Measurements from ENCODE around the gene TNFRSF4. TPM values are rescaled to one million over a fixed set of nuclear protein-coding genes. Genes with fewer than 3 reads are reported as not detected.

TNFRSF4 gene
- total RNA-seq, 1 donor from 2014 or later: 0.39 TPM

DNA sequence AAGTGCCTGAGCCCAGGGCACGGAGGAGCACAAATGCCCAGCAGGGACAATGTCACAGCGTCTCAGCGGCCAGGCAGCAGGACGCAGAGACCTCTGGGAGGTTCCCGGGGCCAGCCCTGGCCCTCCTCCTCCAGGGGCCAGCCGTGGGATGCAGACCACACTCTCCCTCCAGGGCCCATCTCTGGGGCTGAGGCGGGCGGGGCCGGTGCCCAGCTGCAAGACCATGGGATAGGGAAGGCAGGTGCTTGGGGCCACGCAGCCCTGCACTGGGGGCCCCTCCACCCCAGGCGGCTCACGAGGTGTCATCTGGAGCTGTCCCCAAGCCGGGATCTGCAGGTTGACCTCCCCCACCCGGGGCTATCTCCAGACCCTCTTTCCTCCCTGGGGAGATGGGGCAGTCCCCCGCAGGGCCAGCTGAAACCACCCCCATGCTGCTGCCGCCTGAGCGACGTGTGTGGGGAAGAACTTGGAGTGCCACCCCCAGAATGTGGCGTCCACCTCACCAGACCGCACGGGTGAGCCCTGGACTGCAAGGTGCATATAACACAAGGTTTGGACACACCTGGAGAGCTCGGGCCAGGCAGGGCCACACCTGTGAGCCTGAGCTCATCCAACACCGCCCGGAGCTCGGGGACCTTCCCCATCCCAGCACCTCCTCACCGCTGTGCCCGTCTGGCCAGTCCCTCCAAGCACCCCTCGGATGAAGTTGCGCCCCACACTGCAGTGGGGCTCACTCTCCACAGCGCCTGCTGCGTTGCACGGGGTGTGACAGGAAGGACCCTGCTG is 44.3 kb downstream of the TNFRSF4 start:
- no peak for DNase-seq

DNA sequence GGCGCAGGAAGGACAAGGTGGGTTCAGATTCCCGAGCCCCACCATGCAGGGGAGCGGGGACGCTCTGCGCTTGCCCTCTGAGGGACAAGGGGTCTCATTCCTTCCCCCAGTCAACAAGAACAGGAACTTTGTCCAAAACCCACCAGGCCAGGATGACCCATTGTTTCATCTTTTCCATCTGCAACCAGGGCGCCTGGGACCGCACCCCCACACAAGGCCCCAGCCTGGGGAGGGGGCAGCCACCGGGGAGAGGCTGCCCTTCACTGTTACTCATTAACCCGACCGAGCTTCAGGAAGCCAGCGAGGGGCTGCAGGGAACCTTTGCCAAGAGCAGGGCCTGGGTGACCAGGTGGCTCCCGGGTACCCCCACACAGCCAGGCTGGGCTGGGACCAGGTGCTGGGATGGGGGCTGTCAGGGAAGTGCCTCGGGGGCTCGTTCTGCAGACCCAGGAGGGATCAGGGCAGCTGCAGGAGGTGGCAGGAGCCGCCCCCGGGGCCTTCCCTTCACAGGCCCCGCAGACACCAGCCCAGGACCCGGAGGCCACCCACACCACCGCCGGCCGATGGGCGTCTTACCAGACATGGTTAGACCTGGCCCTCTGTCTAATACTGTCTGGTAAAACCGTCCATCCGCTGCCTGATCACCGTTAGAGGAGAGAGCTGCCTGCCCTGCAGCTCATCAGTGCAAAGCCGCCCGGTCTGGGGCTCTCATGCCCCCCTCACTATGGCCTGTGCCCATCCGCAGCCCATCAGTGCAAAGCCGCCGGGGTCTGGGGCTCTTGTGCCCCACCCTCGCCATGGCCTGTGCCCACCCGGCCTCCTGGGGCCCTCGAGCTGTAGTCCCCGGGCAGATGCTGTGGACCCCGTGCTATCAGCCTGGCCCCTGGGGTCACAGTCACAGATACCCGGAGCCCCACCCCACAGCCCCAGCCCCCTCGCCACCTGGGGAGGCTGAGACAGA is 45.2 kb downstream of the TNFRSF4 start:
- no peak for DNase-seq

DNA sequence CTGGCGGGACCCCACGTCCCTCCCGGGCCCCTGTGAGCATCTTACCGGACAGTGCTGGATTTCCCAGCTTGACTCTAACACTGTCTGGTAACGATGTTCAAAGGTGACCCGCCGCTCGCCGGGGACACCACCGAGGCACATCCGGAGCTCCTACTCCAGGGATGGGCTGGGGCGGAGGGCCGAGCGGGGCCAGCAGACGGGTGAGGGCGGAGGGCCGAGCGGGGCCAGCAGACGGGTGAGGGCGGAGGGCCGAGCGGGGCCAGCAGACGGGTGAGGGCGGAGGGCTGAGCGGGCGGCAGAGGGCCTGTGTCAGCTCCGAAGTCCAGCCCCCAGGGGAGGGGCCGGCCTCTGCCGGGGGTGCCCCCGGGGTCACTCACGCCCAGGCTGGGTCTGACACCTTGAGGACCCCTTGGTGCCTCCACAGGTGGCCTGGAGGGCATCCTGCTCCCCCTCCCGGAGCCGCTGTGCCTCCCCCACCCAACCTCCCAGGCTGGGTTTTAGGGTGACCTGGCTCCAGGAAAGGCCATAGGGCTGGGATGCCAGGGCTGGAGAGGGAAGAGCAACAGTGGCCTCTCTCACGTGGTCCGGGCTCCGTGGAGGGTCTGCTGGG is 46.0 kb downstream of the TNFRSF4 start:
- DNase-seq: no peak

DNA sequence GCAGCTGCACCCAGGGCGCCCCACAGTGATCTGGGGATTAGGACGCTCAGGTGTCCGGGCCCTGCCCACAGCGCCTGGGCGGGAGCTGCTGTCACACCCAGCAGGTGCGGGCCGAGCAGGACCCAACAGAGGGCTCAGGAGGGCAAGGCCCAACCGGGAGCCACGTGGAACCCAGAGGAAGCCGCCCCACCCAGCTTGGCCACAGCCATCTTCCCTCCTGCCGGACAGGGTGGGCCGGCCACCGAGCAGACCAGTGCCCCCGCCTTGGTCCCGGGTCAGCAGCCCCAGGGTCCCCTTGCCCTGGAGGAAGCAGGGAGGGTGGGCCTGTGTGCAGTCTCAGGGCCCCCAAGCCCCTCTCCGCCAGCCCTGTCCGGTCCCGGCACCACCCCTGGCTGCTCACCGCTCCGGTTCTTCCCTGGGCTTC is 46.5 kb downstream of the TNFRSF4 start:
- DNase-seq: no peak

DNA sequence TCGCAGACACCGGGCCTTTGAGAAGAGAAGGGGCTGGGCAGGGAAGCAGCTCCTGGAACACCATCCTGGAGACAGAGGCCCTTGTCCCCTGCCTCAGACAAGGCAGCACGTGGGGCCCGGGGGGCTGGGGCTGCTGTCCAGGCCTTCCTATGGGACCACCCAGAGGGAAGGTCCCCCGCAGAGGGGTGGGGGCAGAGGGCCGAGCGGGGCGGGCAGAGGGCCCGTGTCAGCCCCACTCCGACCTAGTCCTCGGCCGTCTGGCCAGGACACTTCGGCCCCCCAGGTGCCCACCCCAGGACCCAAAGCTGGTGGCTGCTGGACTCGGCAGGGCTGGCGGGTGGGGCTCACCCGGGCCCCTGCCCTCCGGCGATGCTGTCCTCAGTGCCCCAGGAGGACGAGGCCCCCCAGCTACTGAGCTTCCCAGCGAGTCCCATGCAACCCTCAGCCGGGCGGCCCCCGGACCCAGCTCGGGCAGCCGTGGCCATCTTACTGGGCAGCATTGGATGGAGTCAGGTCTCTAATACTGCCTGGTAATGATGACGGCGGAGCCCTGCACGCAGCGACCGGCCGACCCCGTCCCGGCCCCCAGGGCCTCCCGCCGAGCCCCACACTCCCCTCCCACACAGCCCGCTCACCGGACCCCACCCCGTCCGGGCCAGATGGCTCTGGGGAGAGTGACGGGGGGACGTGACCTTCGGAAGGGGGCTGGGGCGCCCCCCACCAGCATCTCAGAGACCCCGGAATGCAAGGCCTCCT is 47.1 kb downstream of the TNFRSF4 start:
- no peak for DNase-seq

DNA sequence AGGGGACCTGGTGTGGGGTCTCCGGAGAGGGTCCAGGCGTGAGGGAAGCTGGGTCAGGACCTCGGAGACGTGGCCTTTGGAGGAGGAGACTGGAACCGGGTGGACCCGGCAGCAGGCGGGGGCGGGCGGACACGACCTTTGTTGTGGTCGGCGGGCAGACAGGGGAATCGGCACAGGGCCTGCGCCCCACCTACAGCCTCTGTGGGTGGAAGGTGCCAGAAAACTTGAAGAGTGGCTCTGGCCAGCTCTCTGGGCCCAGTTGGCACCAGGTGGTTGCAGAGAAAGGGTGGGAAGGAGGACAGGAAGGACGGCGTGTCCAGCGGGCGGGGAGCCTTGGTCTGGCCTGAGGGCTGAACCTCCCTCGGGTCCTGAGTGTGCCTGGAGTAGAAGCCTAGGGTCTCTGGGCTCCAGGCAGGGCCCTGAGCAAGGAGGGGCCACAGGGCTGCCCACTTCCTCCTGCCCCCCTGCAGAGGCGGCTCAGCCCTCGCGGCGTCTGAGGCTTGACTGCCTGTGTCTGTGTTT is 48.0 kb downstream of the TNFRSF4 start:
- no peak for DNase-seq

DNA sequence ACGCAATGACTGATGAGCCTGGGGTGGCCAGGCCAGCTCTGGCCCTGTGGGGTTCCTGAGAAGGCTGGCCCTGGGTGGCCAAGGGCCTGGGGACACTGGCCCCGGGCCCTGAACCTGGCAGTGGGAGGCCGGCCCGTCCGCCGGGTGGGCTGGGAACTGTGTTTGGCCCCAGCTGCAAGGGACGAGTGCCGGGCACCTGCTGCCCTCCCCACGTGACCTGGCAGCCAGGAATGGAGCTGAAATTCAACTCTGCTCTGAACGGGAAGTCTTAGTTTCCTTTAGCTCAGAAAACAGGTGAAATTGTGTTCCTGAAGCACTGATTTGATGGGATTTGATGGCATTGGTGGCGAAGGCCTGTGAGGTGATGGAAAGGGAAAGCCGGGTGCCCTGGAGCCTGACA is 48.5 kb downstream of the TNFRSF4 start:
- no peak for DNase-seq

DNA sequence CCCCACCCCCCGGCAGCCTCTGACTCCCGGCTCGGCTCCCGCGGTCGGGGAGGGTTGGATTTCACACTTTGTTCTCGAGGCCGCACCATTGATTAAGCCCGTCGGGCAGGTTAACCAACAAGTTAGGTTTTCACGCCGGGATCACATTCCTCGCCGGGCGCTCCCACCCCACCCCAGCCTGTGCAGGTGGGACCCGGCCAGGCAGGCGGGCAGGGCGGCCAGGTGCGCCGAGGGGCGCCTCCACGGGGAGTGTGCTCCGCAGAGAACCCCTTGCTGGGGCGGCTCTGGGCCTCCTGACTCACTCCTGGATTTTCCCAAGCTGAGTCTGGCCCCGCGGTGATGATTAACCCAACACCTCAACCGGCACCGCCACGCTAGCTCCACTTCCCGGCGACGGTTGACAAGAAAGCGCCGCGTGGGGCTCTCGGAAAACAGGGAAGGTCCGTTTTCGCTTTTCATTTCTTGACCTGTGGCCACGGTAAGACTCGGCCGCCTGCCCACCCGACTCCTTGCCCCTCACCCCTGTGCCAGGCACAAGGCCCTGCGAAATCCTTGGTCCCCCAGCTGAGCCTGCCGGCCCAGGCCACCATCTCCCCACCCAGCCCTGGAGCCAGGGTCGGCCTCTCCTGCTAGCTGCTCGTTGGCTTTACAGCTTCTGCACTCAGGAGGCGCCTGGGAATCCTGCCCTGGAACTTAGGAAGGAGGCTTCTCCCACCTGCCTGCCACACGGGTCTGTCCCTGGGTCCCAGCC is 49.1 kb downstream of the TNFRSF4 start:
- no peak for DNase-seq

DNA sequence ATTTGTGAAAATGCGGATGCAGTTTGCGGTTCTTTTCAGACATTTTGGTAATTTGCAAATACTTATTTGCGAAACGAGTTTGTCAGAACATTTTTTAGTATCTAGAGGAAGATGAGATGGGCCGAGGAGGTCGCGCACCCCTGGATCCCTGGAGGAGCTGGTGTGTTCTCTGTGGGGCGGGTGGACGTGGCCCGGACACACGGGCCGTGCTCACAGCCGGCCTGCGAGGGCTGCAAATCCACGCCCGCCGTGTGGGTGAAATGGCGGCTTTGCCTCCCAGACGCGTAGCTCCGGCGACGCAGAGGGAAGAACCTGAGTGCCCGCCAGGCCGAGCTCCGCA is 49.6 kb downstream of the TNFRSF4 start:
- DNase-seq: no peak

DNA sequence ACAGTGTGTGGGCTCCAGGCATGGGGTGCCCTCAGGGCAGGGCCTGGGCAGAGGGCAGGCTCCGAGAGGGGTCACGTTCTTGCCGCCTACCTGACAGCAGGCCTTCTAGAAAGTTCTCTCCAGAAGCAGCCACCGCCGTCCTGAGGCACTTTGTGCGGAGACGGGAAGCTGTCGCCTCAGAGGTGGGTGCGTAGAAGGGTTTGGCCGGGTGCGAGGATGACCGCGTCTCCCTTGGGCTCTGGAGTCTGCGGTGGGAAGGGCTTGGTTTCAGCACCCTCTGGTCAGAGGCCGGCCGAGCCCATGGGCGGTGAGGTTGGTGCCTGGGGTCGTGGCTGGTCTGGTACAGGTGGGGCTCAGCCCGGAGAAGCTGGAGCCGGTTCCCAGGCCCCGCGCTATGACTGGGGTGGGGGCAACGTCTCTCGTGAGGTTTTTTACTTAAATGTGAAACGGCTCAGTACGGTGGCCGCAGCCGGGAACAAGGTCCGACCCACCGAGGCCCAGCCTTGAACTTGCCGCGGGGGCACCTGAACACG is 50.3 kb downstream of the TNFRSF4 start:
- DNase-seq: no peak

DNA sequence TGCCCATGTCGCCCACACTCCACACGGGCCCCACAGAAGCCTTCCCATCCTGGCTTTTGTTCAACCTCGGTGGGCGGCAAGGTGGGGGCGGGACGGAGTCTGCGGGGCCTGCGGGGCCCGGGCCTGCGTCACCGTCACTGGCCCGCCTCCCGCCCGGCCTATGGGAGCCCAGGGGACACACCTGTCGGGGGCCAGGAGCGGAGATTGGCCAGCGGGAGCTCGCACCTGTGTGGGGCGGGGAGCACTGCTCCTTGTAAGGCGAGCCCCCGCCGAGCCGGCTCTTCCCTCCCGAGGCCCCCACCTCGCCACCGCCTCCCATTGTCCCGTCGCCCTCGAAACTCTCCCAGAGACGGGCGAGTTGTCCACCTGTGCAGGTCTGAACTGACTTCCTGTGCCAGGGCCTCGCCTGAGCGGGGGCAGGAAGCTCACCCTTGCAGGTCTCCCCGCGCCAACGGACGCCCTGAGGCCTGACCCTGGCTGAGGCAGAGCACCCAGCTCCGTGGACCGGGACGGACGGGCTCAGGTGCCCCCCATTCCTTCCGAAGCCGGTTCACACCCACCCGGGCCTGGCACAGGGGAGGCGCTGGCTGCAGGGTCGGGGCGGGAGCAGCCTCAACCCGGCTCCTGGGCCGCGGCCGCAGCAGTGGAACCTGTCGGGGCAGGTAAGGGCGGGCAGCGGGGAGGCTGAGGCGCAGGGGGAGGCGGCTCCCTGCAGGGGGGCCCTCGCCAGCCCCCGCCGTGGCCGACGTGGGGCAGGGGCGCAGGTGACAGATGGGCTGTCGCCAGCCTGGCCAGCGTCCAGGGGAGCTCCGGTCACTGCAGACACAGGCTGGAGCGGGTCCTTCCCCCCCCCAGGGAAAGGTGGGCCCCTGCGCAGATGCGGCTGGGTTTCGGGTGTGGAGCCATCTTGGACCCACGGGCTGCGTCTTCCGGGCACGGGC is 51.1 kb downstream of the TNFRSF4 start:
- no peak for DNase-seq

DNA sequence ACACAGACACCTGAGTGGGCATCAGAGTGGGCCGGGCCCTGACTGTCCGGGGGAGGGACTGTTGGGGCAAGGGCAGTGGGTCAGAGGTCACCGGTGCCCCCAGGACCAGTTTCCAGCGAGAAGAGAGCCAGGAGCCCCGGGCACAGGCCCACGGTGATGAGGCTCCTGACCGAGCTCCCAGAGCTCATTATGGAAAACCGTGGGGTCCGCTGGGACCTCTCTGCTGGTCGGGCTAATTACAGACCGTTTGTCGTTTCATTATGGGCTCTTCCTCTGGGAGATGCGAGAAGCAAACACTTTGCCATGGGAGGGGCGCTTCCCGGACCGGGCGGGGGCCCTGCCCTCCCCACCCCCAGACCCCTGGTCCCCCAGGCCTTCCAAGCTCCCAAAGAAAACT is 52.3 kb downstream of the TNFRSF4 start:
- DNase-seq: no peak

Small RNAs within 50 kb of the gene (small RNA-seq; reads per million reads assigned to genes)
- 71.1 reads per million, percentile 96 among the genes with 10 or more reads in this experiment for gene MIR200A (ENCODE audit: low replicate concordance)
- 329 reads per million, percentile 98 among the genes with 10 or more reads in this experiment for gene MIR200B (ENCODE audit: low replicate concordance)
- 171 reads per million, percentile 97 among the genes with 10 or more reads in this experiment for gene MIR429 (ENCODE audit: low replicate concordance)

Other genes starting within 250 kb of the TNFRSF4 start
- gene PLEKHN1, start 247.7 kb downstream of the TNFRSF4 start, total RNA-seq: 1.9 TPM
- 0.99 TPM for gene PERM1, start 232.1 kb downstream of the TNFRSF4 start, total RNA-seq
- gene HES4, start 214.1 kb downstream of the TNFRSF4 start, total RNA-seq: 12.5 TPM
- 13.7 TPM for gene ISG15, start 200.7 kb downstream of the TNFRSF4 start, total RNA-seq
- 39.8 TPM for gene AGRN, start 194.0 kb downstream of the TNFRSF4 start, total RNA-seq
- 0.69 TPM for gene RNF223, start 139.8 kb downstream of the TNFRSF4 start, total RNA-seq
- 6.9 TPM for gene C1orf159, start 98.1 kb downstream of the TNFRSF4 start, total RNA-seq
- gene TTLL10, start 40.3 kb downstream of the TNFRSF4 start, total RNA-seq: 0.39 TPM
- gene TNFRSF18, start 7.6 kb downstream of the TNFRSF4 start, total RNA-seq: 1.9 TPM
- gene SDF4, start 17.8 kb upstream of the TNFRSF4 start, total RNA-seq: 40.8 TPM
- gene B3GALT6, start 18.1 kb upstream of the TNFRSF4 start, total RNA-seq: 7.0 TPM
- gene C1QTNF12, start 32.6 kb upstream of the TNFRSF4 start, total RNA-seq: 2.5 TPM
- gene UBE2J2, start 59.7 kb upstream of the TNFRSF4 start, total RNA-seq: 33.8 TPM
- 1.4 TPM for gene SCNN1D, start 66.3 kb upstream of the TNFRSF4 start, total RNA-seq
- gene ACAP3, start 93.8 kb upstream of the TNFRSF4 start, total RNA-seq: 34.6 TPM
- gene PUSL1, start 94.4 kb upstream of the TNFRSF4 start, total RNA-seq: 5.7 TPM
- gene INTS11, start 110.5 kb upstream of the TNFRSF4 start, total RNA-seq: 48.7 TPM
- 8.7 TPM for gene CPTP, start 110.6 kb upstream of the TNFRSF4 start, total RNA-seq
- 0.39 TPM for gene TAS1R3, start 117.1 kb upstream of the TNFRSF4 start, total RNA-seq
- gene DVL1, start 135.3 kb upstream of the TNFRSF4 start, total RNA-seq: 33.0 TPM
- gene MXRA8, start 144.4 kb upstream of the TNFRSF4 start, total RNA-seq: 59.7 TPM
- 35.0 TPM for gene AURKAIP1, start 161.1 kb upstream of the TNFRSF4 start, total RNA-seq
- 178 TPM for gene CCNL2, start 185.2 kb upstream of the TNFRSF4 start, total RNA-seq
- gene MRPL20, start 193.1 kb upstream of the TNFRSF4 start, total RNA-seq: 66.5 TPM
- gene ANKRD65, start 207.1 kb upstream of the TNFRSF4 start, total RNA-seq: 2.9 TPM
- gene VWA1, start 221.5 kb upstream of the TNFRSF4 start, total RNA-seq: 8.6 TPM
- 0.39 TPM for gene ATAD3C, start 235.5 kb upstream of the TNFRSF4 start, total RNA-seq

All from skin of body (tissue), 3 donors.